Dedifferentiated amniotic fluid mesenchymal stem cell (primary cell): Measurements from ENCODE around the gene WDR53.
"Not testable (repeated sequence)": the region's sequence is repeated elsewhere in the genome, so short reads cannot be mapped to it uniquely, and the experiment has no call there.

ENCODE experiments used
- DNase-seq: peaks from one replicate; pipeline ENCODE4 v3.0.0-alpha.2; 2016; ENCODE audit errors: extremely low spot score

Gene WDR53

GRCh38 chr3:196558476-196558875 lies 9.9 kb downstream of the WDR53 start:
- no peak for DNase-seq

- no peak for DNase-seq
Measured at GRCh38 chr3:196557236-196557635, 11.1 kb downstream of the WDR53 start.

GRCh38 chr3:196555295-196555694 lies 13.1 kb downstream of the WDR53 start:
- DNase-seq = no peak

GRCh38 chr3:196554205-196554604 lies 14.1 kb downstream of the WDR53 start:
- DNase-seq = no peak

- no peak for DNase-seq
Measured at GRCh38 chr3:196553551-196553950, 14.8 kb downstream of the WDR53 start.

- DNase-seq = no peak
Measured at GRCh38 chr3:196552253-196552652, 16.1 kb downstream of the WDR53 start.

- not testable (repeated sequence) for DNase-seq
Measured at GRCh38 chr3:196550172-196550571, 18.2 kb downstream of the WDR53 start.

- DNase-seq = not testable (repeated sequence)
Measured at GRCh38 chr3:196549312-196549711, 19.0 kb downstream of the WDR53 start.

GRCh38 chr3:196547067-196547466 lies 21.3 kb downstream of the WDR53 start:
- DNase-seq = no peak

GRCh38 chr3:196546537-196546936 lies 21.8 kb downstream of the WDR53 start:
- no peak for DNase-seq

- no peak for DNase-seq
Measured at GRCh38 chr3:196544491-196544992, 23.8 kb downstream of the WDR53 start.

- DNase-seq = no peak
Measured at GRCh38 chr3:196541684-196542445, 26.5 kb downstream of the WDR53 start.

- no peak for DNase-seq
Measured at GRCh38 chr3:196537319-196537984, 30.9 kb downstream of the WDR53 start.

GRCh38 chr3:196533260-196533681 lies 35.1 kb downstream of the WDR53 start:
- DNase-seq = no peak

GRCh38 chr3:196531418-196531817 lies 36.9 kb downstream of the WDR53 start:
- DNase-seq = no peak

- DNase-seq = no peak
Measured at GRCh38 chr3:196528639-196529233, 39.6 kb downstream of the WDR53 start.

- no peak for DNase-seq
Measured at GRCh38 chr3:196525141-196525540, 43.2 kb downstream of the WDR53 start.

- DNase-seq = no peak
Measured at GRCh38 chr3:196524527-196524926, 43.8 kb downstream of the WDR53 start.

GRCh38 chr3:196523841-196524240 lies 44.5 kb downstream of the WDR53 start:
- DNase-seq = no peak

GRCh38 chr3:196521291-196521690 lies 47.1 kb downstream of the WDR53 start:
- DNase-seq = not testable (repeated sequence)

- no peak for DNase-seq
Measured at GRCh38 chr3:196519718-196520082, 48.7 kb downstream of the WDR53 start.

- DNase-seq = peak; percentile 89
Measured at GRCh38 chr3:196518966-196519717, 49.2 kb downstream of the WDR53 start.
